Right atrium auricular region (tissue), 2 donors: ENCODE data around the gene PRKCB. TPM values are rescaled to one million over a fixed set of nuclear protein-coding genes. Genes with fewer than 3 reads are reported as not detected.

Experiments used
- DNase-seq: peaks from one replicate; pipeline ENCODE4 v3.0.0-alpha.2; 2019; ENCODE audit warnings: low spot score
- H3K27ac ChIP-seq, 2 donors: fragments of 200-600 bp; sonication (generic); 1 replicate in 1 of 2; 2 replicates in 1 of 2; pipeline ENCODE4 v1.5.1; 2016 to 2019
- H3K27me3 ChIP-seq, 2 donors: fragments of 200-600 bp; sonication (generic); one replicate each; pipeline versions ENCODE4 v1.5.1 to v1.6.0; 2017 to 2019
- H3K36me3 ChIP-seq: fragments of 200-600 bp; sonication (generic); one replicate; pipeline ENCODE4 v1.5.1; 2016
- H3K4me1 ChIP-seq, 2 donors: fragments of 200-600 bp; sonication (generic); one replicate each; pipeline versions ENCODE4 v1.5.1 to v1.6.0; 2017 to 2019
- H3K4me3 ChIP-seq, 2 donors: fragments of 200-600 bp; sonication (generic); 1 replicate in 1 of 2; 2 replicates in 1 of 2; pipeline ENCODE4 v1.5.1; 2017 to 2019; ENCODE audit warnings: mild to moderate bottlenecking in 1 of 2, moderate library complexity in 1 of 2
- H3K9me3 ChIP-seq, 2 donors: fragments of 200-600 bp; sonication (generic); one replicate each; pipeline ENCODE4 v1.5.1; 2019
- total RNA-seq, 2 donors: library from RNA; depleted of rRNA; stranded (reverse); fragments of >200 nt; gene quantifications; one replicate each; pipeline ENCODE4 v1.1.0, GENCODE V29; 2016
- TF ChIP-seq, protein P1 (sequence below), 2 donors: fragments of 200-600 bp; sonication (generic); IDR thresholded peaks; one replicate each; pipeline ENCODE4 v1.5.1; 2019; ENCODE audit warnings: antibody characterized with exemption in 2 of 2

PRKCB gene
- total RNA-seq, 2 donors from 2014 or later: 0.93 to 3.1 TPM

DNA sequence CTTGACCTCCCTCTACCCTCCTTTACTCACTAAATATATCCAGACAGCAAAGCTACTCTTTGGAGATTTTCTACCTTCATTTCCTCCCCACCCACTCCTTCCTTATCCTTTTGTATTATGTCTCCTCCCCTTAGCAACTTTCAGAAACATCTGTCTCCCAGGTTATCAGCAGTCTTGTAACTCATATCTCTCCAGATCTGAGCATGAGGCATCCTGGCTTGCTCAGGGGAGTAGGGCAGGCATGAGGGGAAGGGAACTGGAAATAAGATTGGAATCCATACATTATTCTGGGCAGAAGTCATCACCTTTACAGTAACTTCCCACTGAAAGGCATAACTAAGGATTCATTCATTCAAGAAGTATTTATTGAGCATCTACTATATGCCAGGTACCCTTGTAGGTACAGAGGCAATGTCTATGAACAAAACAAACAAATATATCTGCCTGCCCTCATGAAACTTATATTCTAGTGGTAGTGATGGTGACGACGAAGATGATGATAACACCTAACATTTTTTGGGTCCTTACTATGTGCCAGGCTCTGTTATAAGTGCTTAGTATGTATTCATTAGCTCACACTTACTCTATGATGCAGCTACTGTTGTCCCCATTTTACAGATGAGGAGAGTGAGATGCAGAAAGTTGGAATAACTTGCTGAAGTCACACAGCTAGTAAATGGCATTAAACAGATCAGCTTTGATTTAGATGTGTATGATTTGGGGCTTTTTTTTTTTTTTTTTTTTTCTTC lies 296.4 kb downstream of the PRKCB start:
- Histone ChIP-seq H3K27me3 (no peaks in the 10 kb centered on the region), H3K4me3 (no peak overlapping the region), H3K9me3 (no peaks in the 10 kb centered on the region), H3K36me3 (no peaks in the 10 kb centered on the region), H3K4me1 (no peaks in the 10 kb centered on the region), H3K27ac (no peak overlapping the region)
- no peak for DNase-seq
- TF ChIP-seq, protein P1, sequence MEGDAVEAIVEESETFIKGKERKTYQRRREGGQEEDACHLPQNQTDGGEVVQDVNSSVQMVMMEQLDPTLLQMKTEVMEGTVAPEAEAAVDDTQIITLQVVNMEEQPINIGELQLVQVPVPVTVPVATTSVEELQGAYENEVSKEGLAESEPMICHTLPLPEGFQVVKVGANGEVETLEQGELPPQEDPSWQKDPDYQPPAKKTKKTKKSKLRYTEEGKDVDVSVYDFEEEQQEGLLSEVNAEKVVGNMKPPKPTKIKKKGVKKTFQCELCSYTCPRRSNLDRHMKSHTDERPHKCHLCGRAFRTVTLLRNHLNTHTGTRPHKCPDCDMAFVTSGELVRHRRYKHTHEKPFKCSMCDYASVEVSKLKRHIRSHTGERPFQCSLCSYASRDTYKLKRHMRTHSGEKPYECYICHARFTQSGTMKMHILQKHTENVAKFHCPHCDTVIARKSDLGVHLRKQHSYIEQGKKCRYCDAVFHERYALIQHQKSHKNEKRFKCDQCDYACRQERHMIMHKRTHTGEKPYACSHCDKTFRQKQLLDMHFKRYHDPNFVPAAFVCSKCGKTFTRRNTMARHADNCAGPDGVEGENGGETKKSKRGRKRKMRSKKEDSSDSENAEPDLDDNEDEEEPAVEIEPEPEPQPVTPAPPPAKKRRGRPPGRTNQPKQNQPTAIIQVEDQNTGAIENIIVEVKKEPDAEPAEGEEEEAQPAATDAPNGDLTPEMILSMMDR (IDR thresholded peaks at IDR 0.05): no peak

GRCh38 chr16:24132797-24133155 lies 297.0 kb downstream of the PRKCB start:
- H3K27me3 ChIP-seq: no peaks in the 10 kb centered on the region
- no peaks in the 10 kb centered on the region for H3K4me1 ChIP-seq
- DNase-seq: no peak
- no peak overlapping the region for H3K4me3 ChIP-seq
- H3K27ac ChIP-seq: no peak overlapping the region
- TF ChIP-seq, protein P1 (IDR thresholded peaks at IDR 0.05): no peak
- no peaks in the 10 kb centered on the region for H3K9me3 ChIP-seq
- H3K36me3 ChIP-seq: no peaks in the 10 kb centered on the region

GRCh38 chr16:24135624-24136565 lies 300.1 kb downstream of the PRKCB start:
- H3K36me3 ChIP-seq: no peaks in the 10 kb centered on the region
- no peaks in the 10 kb centered on the region for H3K27me3 ChIP-seq
- no peaks in the 10 kb centered on the region for H3K9me3 ChIP-seq
- DNase-seq: no peak
- no peak overlapping the region for H3K4me3 ChIP-seq
- H3K27ac ChIP-seq: no peak overlapping the region
- TF ChIP-seq, protein P1 (IDR thresholded peaks at IDR 0.05): no peak
- H3K4me1 ChIP-seq: no peaks in the 10 kb centered on the region

- no peak for DNase-seq
- no peaks in the 10 kb centered on the region for H3K4me1 ChIP-seq
- H3K36me3 ChIP-seq: no peaks in the 10 kb centered on the region
- no peaks in the 10 kb centered on the region for H3K9me3 ChIP-seq
- no peak overlapping the region for H3K27ac ChIP-seq
- no peaks in the 10 kb centered on the region for H3K27me3 ChIP-seq
- TF ChIP-seq, protein P1 (IDR thresholded peaks at IDR 0.05): no peak
- no peak overlapping the region for H3K4me3 ChIP-seq
Observed at GRCh38 chr16:24138024-24138423, 302.2 kb downstream of the PRKCB start.

DNA sequence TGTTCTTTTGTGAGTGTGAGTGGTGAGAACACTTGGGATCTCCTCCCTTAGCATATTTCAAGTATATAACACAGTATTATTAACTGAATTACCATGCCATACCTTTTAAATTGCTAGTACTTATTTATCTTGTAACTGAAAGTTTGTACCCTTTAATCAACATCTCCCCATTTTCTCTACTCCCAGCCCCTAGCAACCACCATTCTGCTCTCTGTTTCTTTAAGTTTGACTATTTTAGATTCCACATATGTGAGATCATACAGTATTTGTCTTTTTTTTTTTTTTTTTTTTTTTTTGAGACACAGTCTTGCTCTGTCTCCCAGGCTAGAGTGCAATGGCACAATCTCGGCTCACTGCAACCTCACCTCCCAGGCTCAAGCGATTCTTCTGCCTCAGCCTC lies 302.8 kb downstream of the PRKCB start:
- H3K9me3 ChIP-seq: no peaks in the 10 kb centered on the region
- no peaks in the 10 kb centered on the region for H3K27me3 ChIP-seq
- H3K36me3 ChIP-seq: no peaks in the 10 kb centered on the region
- H3K4me1 ChIP-seq: no peaks in the 10 kb centered on the region
- H3K27ac ChIP-seq: no peak overlapping the region
- TF ChIP-seq, protein P1 (IDR thresholded peaks at IDR 0.05): no peak
- no peak for DNase-seq
- H3K4me3 ChIP-seq: no peak overlapping the region
